Upper lobe of left lung (tissue), 6 donors: ENCODE results near the gene TCF7L2. TPM values are rescaled to one million over a fixed set of nuclear protein-coding genes. Genes with fewer than 3 reads are reported as not detected.
A peak's percentile ranks its signal among the peaks of the same experiment; 100 is the strongest.

ENCODE experiments used
- ATAC-seq, 2 donors: fragments of 200-7000 bp; cut with Tn5 transposase; one replicate each; pipeline ENCODE4 v1.9.1; 2022; ENCODE audit warnings: mild to moderate bottlenecking in 2 of 2, moderate library complexity in 2 of 2; ENCODE audit not compliant: low FRiP score in 2 of 2
- DNase-seq, 2 donors: peaks; one replicate each; pipeline ENCODE4 v3.0.0-alpha.2; 2019 to 2020
- H3K27ac ChIP-seq, 4 donors: fragments of 200-600 bp; sonication (generic); one replicate each; pipeline ENCODE4 v1.5.1; 2016 to 2019
- H3K27me3 ChIP-seq, 4 donors: fragments of 200-600 bp; sonication (generic); one replicate each; pipeline ENCODE4 v1.5.1; 2017 to 2019
- H3K36me3 ChIP-seq, 4 donors: fragments of 200-600 bp; sonication (generic); one replicate each; pipeline ENCODE4 v1.5.1; 2016 to 2019
- H3K4me1 ChIP-seq, 4 donors: fragments of 200-600 bp; sonication (generic); one replicate each; pipeline ENCODE4 v1.5.1; 2018 to 2019
- H3K4me3 ChIP-seq, 4 donors: fragments of 200-600 bp; sonication (generic); one replicate each; pipeline ENCODE4 v1.5.1; 2017 to 2019; ENCODE audit warnings: mild to moderate bottlenecking in 2 of 4, moderate library complexity in 1 of 4
- H3K9me3 ChIP-seq, 4 donors: fragments of 200-600 bp; sonication (generic); one replicate each; pipeline ENCODE4 v1.5.1; 2018 to 2019
- EP300 ChIP-seq, 4 donors: sonication (generic); formaldehyde crosslinking; IDR thresholded peaks; one replicate each; pipeline ENCODE4 v1.5.1; 2017; ENCODE audit warnings: antibody characterized with exemption in 4 of 4, control low read depth in 2 of 4
- POLR2A ChIP-seq, 4 donors: fragments of 450-650 bp; IDR thresholded peaks; one replicate each; pipeline ENCODE4 v1.5.1; 2016 to 2017; ENCODE audit warnings: antibody characterized with exemption in 4 of 4, mild to moderate bottlenecking in 2 of 4
- POLR2AphosphoS5 ChIP-seq, 2 donors: sonication (generic); formaldehyde crosslinking; IDR thresholded peaks; one replicate each; pipeline ENCODE4 v1.5.1; 2017; ENCODE audit warnings: antibody characterized with exemption in 2 of 2
- WGBS, 2 donors: methylation state at CpG; one replicate each; pipeline ENCODE4 v1.1.5; 2017 to 2018; 5-methylcytosine and 5-hydroxymethylcytosine counted together
- total RNA-seq, 6 donors: library from RNA; depleted of rRNA in 4 of 6; stranded (reverse); fragments of >200 nt in 4 of 6; gene quantifications; one replicate each; pipeline versions ENCODE4 v1.1.0 to v1.2.1, GENCODE V29; 2016 to 2021
- TF ChIP-seq, protein P1 (sequence below), 6 experiments: fragments of 450-650 bp in 4 of 6; fragments of 200-600 bp in 2 of 6; sonication (generic) in 2 of 6; IDR thresholded peaks; one replicate each; pipeline ENCODE4 v1.5.1; 2016 to 2019; ENCODE audit warnings: antibody characterized with exemption in 6 of 6
- donor health status: DM: no; HTN: no; CAD: no; lungs with moderate emphysema.
- donor health status: DM: no; HTN: yes; CAD: no; lungs with severe emphysema.

The TCF7L2 gene
- total RNA-seq, 6 donors from 2014 or later: 15.5 to 80.3 (median 48.1) TPM

GRCh38 chr10:113187063-113187777 lies 237.2 kb downstream of the TCF7L2 start:
- no peaks in the 10 kb centered on the region for H3K9me3 ChIP-seq
- H3K4me3 ChIP-seq: no peak overlapping the region
- DNase-seq: peak in 1 of 2 donors; percentile 34
- ATAC-seq: no peak
- no peak overlapping the region for H3K27ac ChIP-seq
- TF ChIP-seq POLR2A (IDR thresholded peaks at IDR 0.05): no peak
- TF ChIP-seq, protein P1, sequence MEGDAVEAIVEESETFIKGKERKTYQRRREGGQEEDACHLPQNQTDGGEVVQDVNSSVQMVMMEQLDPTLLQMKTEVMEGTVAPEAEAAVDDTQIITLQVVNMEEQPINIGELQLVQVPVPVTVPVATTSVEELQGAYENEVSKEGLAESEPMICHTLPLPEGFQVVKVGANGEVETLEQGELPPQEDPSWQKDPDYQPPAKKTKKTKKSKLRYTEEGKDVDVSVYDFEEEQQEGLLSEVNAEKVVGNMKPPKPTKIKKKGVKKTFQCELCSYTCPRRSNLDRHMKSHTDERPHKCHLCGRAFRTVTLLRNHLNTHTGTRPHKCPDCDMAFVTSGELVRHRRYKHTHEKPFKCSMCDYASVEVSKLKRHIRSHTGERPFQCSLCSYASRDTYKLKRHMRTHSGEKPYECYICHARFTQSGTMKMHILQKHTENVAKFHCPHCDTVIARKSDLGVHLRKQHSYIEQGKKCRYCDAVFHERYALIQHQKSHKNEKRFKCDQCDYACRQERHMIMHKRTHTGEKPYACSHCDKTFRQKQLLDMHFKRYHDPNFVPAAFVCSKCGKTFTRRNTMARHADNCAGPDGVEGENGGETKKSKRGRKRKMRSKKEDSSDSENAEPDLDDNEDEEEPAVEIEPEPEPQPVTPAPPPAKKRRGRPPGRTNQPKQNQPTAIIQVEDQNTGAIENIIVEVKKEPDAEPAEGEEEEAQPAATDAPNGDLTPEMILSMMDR (IDR thresholded peaks at IDR 0.05): no peak
- TF ChIP-seq POLR2AphosphoS5 (IDR thresholded peaks at IDR 0.05): no peak
- no peak for TF ChIP-seq EP300 (IDR thresholded peaks at IDR 0.05)
- H3K27me3 ChIP-seq: no peaks in the 10 kb centered on the region
- WGBS, 2 donors: 75 to 77% methylated on average over 10 of the region's 10 CpGs
- H3K4me1 ChIP-seq: no peaks in the 10 kb centered on the region
- no peaks in the 10 kb centered on the region for H3K36me3 ChIP-seq

DNA sequence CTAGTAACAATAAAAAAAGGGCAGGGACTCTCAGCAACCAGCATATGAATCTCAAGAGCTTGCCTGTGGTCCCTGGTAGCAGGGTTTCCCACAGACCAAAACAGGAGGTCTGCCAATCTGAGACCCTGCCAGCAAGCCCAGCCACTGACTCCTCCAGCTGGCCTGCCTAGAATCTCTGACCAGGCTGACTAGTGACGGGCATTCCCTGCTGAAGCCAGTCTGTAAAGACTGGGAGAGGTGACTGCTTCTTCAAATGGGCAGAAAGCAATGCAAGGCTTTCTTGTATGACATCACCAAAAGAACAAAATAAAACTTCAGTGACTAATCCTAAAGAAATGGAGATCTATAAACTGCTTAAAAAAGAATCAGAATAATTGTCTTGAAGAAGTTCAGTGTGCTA lies 249.4 kb downstream of the TCF7L2 start:
- DNase-seq: no peak
- ATAC-seq: no peak
- Histone ChIP-seq H3K9me3 (no peaks in the 10 kb centered on the region), H3K27ac (no peak overlapping the region), H3K4me1 (no peaks in the 10 kb centered on the region), H3K36me3 (no peaks in the 10 kb centered on the region), H3K27me3 (no peaks in the 10 kb centered on the region), H3K4me3 (no peak overlapping the region)
- 91 to 100% methylated on average over 1 of the region's 1 CpG for WGBS, 2 donors
- TF ChIP-seq, protein P1 (IDR thresholded peaks at IDR 0.05): no peak
- no peak for TF ChIP-seq POLR2A (IDR thresholded peaks at IDR 0.05)
- TF ChIP-seq POLR2AphosphoS5 (IDR thresholded peaks at IDR 0.05): no peak
- no peak for TF ChIP-seq EP300 (IDR thresholded peaks at IDR 0.05)

GRCh38 chr10:113202011-113202410 lies 252.0 kb downstream of the TCF7L2 start:
- no peak for DNase-seq
- Histone ChIP-seq H3K4me1 (no peaks in the 10 kb centered on the region), H3K27me3 (no peaks in the 10 kb centered on the region), H3K4me3 (no peak overlapping the region), H3K36me3 (no peaks in the 10 kb centered on the region), H3K27ac (no peak overlapping the region), H3K9me3 (peaks cover 0 to 12% (median 8%) of the 10 kb centered on the region in 4 donors)
- 96 to 100% methylated on average over 1 to 4 of the region's 4 CpGs for WGBS, 2 donors
- ATAC-seq: no peak
- no peak for TF ChIP-seq EP300 (IDR thresholded peaks at IDR 0.05)
- no peak for TF ChIP-seq POLR2A (IDR thresholded peaks at IDR 0.05)
- TF ChIP-seq POLR2AphosphoS5 (IDR thresholded peaks at IDR 0.05): no peak
- TF ChIP-seq, protein P1 (IDR thresholded peaks at IDR 0.05): no peak

GRCh38 chr10:113207924-113208323 lies 257.9 kb downstream of the TCF7L2 start:
- Histone ChIP-seq H3K36me3 (no peaks in the 10 kb centered on the region), H3K27me3 (no peaks in the 10 kb centered on the region), H3K27ac (no peak overlapping the region), H3K4me1 (no peaks in the 10 kb centered on the region), H3K4me3 (no peak overlapping the region), H3K9me3 (peaks cover 0 to 31% (median 24%) of the 10 kb centered on the region in 4 donors)
- DNase-seq (no peak), ATAC-seq (no peak)
- 94 to 96% methylated on average over 1 of the region's 1 CpG for WGBS, 2 donors
- TF ChIP-seq POLR2AphosphoS5 (IDR thresholded peaks at IDR 0.05) (no peak), EP300 (IDR thresholded peaks at IDR 0.05) (no peak), POLR2A (IDR thresholded peaks at IDR 0.05) (no peak)
- TF ChIP-seq, protein P1 (IDR thresholded peaks at IDR 0.05): no peak

GRCh38 chr10:113213035-113213434 lies 263.0 kb downstream of the TCF7L2 start:
- 94% methylated on average over 4 of the region's 4 CpGs for WGBS, 2 donors
- TF ChIP-seq POLR2A (IDR thresholded peaks at IDR 0.05): no peak
- TF ChIP-seq EP300 (IDR thresholded peaks at IDR 0.05): no peak
- TF ChIP-seq POLR2AphosphoS5 (IDR thresholded peaks at IDR 0.05): no peak
- TF ChIP-seq, protein P1 (IDR thresholded peaks at IDR 0.05): no peak
- Histone ChIP-seq H3K4me3 (no peak overlapping the region), H3K9me3 (peaks cover 0 to 10% (median 6%) of the 10 kb centered on the region in 4 donors), H3K36me3 (no peaks in the 10 kb centered on the region), H3K27me3 (no peaks in the 10 kb centered on the region), H3K27ac (no peak overlapping the region), H3K4me1 (no peaks in the 10 kb centered on the region)
- no peak for DNase-seq
- no peak for ATAC-seq
